Endodermal cell (in vitro differentiated cells): Measurements from ENCODE around the gene ITGAD. TPM values are rescaled to one million over a fixed set of nuclear protein-coding genes. Genes with fewer than 3 reads are reported as not detected.

ENCODE experiments used
- DNase-seq: peaks from one replicate; pipeline ENCODE4 v3.0.0-alpha.2; 2017
- H3K27ac ChIP-seq: 2 replicates; pipeline ENCODE4 v1.5.1; 2013; ENCODE audit warnings: mild to moderate bottlenecking, low read depth, low read length, moderate library complexity
- H3K27me3 ChIP-seq: 2 replicates; pipeline ENCODE4 v1.6.1; 2013; ENCODE audit warnings: mild to moderate bottlenecking, low read length, moderate library complexity; ENCODE audit not compliant: insufficient read depth, control insufficient read depth, poor library complexity, severe bottlenecking
- H3K36me3 ChIP-seq: 2 replicates; pipeline ENCODE4 v1.7.0; 2013; ENCODE audit warnings: mild to moderate bottlenecking, low read length, moderate library complexity; ENCODE audit not compliant: control insufficient read depth, insufficient read depth
- H3K4me1 ChIP-seq: one replicate; pipeline ENCODE4 v1.7.0; 2013; ENCODE audit warnings: low read length; ENCODE audit not compliant: control insufficient read depth, insufficient read depth
- H3K4me3 ChIP-seq: 2 replicates; pipeline ENCODE4 v1.5.1; 2013; ENCODE audit warnings: mild to moderate bottlenecking, low read length, moderate library complexity
- H3K9ac ChIP-seq: 2 replicates; pipeline ENCODE4 v1.6.1; 2013; ENCODE audit warnings: mild to moderate bottlenecking, low read length, moderate library complexity; ENCODE audit not compliant: poor library complexity, severe bottlenecking; ENCODE audit errors: extremely low read depth
- H3K9me3 ChIP-seq: 2 replicates; pipeline ENCODE4 v1.6.1; 2013; ENCODE audit warnings: mild to moderate bottlenecking, low read length, moderate library complexity; ENCODE audit not compliant: control insufficient read depth
- H3K27ac Mint-ChIP-seq: 2 replicates; pipeline ENCODE4 v1.8.0; 2020; ENCODE audit warnings: mixed read lengths
- H3K27me3 Mint-ChIP-seq: 2 replicates; pipeline ENCODE4 v1.8.0; 2021; ENCODE audit warnings: mild to moderate bottlenecking, mixed read lengths; ENCODE audit not compliant: insufficient read depth
- H3K36me3 Mint-ChIP-seq: 2 replicates; pipeline ENCODE4 v1.8.0; 2020; ENCODE audit warnings: low read depth, mixed read lengths
- H3K4me1 Mint-ChIP-seq: 2 replicates; pipeline ENCODE4 v1.8.0; 2020; ENCODE audit warnings: mixed read lengths
- H3K4me3 Mint-ChIP-seq: 2 replicates; pipeline ENCODE4 v1.8.0; 2020; ENCODE audit warnings: mild to moderate bottlenecking, moderate library complexity, mixed read lengths
- H3K9me3 Mint-ChIP-seq: 2 replicates; pipeline ENCODE4 v1.8.0; 2020; ENCODE audit warnings: mild to moderate bottlenecking, mixed read lengths
- CTCF ChIP-seq: fragments of 200-600 bp; sonication (generic); conservative IDR thresholded peaks from 2 replicates; pipeline ENCODE4 v1.5.0; 2021; ENCODE audit warnings: antibody characterized with exemption, mild to moderate bottlenecking
- WGBS, 2 experiments: methylation state at CpG; one replicate each; pipeline versions ENCODE4 v1.1.5 to v1.1.7; 2013; ENCODE audit warnings: missing lambda C conversion rate in 2 of 2, mixed read lengths in 1 of 2; ENCODE audit not compliant: insufficient coverage in 1 of 2, insufficient read length in 1 of 2; 5-methylcytosine and 5-hydroxymethylcytosine counted together
- total RNA-seq, 2 donors: library from RNA; stranded (reverse); fragmentation: NEBNext Ultra II Directional in 1 of 2; extraction: Animal tissue kit (Norgen Biotek cat#: 25700) in 1 of 2; gene quantifications; 2 replicates in 1 of 2; 3 replicates in 1 of 2; pipeline ENCODE4 v1.2.1, GENCODE V29; 2021

The ITGAD gene
- total RNA-seq, 2 donors from 2014 or later = not detected

GRCh38 chr16:31475946-31476302 lies 82.8 kb downstream of the ITGAD start:
- 85 to 97% methylated on average over 11 to 26 of the region's 26 CpGs for WGBS, 2 experiments
- Mint-ChIP-seq H3K4me3 (peak overlapping the region; percentile 54), H3K27ac (no peak overlapping the region), H3K27me3 (peaks cover 86% of the 10 kb centered on the region), H3K36me3 (peaks cover 9% of the 10 kb centered on the region), H3K9me3 (no peaks in the 10 kb centered on the region), H3K4me1 (peaks cover 17% of the 10 kb centered on the region)
- Histone ChIP-seq H3K27ac (no peak overlapping the region), H3K36me3 (peaks cover 27% of the 10 kb centered on the region), H3K9me3 (no peaks in the 10 kb centered on the region), H3K9ac (no peak overlapping the region), H3K27me3 (no peaks in the 10 kb centered on the region), H3K4me3 (no peak overlapping the region), H3K4me1 (no peaks in the 10 kb centered on the region)
- TF ChIP-seq CTCF = no peak
- peak; percentile 66 for DNase-seq

Other genes starting within 250 kb of the ITGAD start
- under 1 TPM; 0.22 to 0.71 TPM for gene PRSS36, start 243.3 kb upstream of the ITGAD start, total RNA-seq
- 100 to 1,000 TPM; 698 to 827 TPM for gene FUS, start 213.2 kb upstream of the ITGAD start, total RNA-seq
- gene PYCARD, start 190.6 kb upstream of the ITGAD start, total RNA-seq = 10 to 100 TPM; 26.3 to 29.8 TPM
- gene TRIM72, start 179.2 kb upstream of the ITGAD start, total RNA-seq = under 1 TPM; 0.15 to 0.20 TPM
- gene PYDC1, start 176.2 kb upstream of the ITGAD start, total RNA-seq = not detected
- gene ITGAM, start 133.4 kb upstream of the ITGAD start, total RNA-seq = under 1 TPM; 0.57 to 0.69 TPM
- gene ITGAX, start 38.2 kb upstream of the ITGAD start, total RNA-seq = under 1 TPM in 1 of 2 donors, not detected in 1; 0.22 TPM
- gene COX6A2, start 35.0 kb downstream of the ITGAD start, total RNA-seq = not detected
- gene ZNF843, start 49.5 kb downstream of the ITGAD start, total RNA-seq = 1 to 10 TPM in 1 of 2 donors, under 1 TPM in 1; 0.31 to 1.5 TPM
- gene ARMC5, start 66.2 kb downstream of the ITGAD start, total RNA-seq = 10 to 100 TPM in 1 of 2 donors, 1 to 10 TPM in 1; 9.4 to 12.1 TPM
- gene TGFB1I1, start 78.8 kb downstream of the ITGAD start, total RNA-seq = 1 to 10 TPM; 7.5 to 10.0 TPM
- gene SLC5A2, start 89.8 kb downstream of the ITGAD start, total RNA-seq = under 1 TPM; 0.22 to 0.24 TPM
- 10 to 100 TPM; 45.4 to 50.8 TPM for gene RUSF1, start 115.1 kb downstream of the ITGAD start, total RNA-seq
- not detected for gene AHSP, start 134.6 kb downstream of the ITGAD start, total RNA-seq